H1 (cell line): ENCODE measurements around the gene MAN1A2.

Experiments
- ATF2 ChIP-seq: IDR thresholded peaks from 2 replicates; pipeline ENCODE4 v1.6.1; 2012; ENCODE audit warnings: low read length, inconsistent platforms
- CREB1 ChIP-seq: IDR thresholded peaks from 2 replicates; pipeline ENCODE4 v1.6.1; 2012; ENCODE audit warnings: inconsistent platforms
- CTCF ChIP-seq, 3 experiments: IDR thresholded peaks; 1 replicate in 2 of 3; 2 replicates in 1 of 3; pipeline versions ENCODE4 v1.5.1 to v1.6.1; 2011; ENCODE audit warnings: low read length in 3 of 3, mild to moderate bottlenecking in 3 of 3, inconsistent platforms in 2 of 3, low read depth in 1 of 3, moderate library complexity in 1 of 3; ENCODE audit not compliant: insufficient read depth in 1 of 3; ENCODE audit errors: control extremely low read depth in 1 of 3
- EP300 ChIP-seq, 2 experiments: IDR thresholded peaks; 1 replicate in 1 of 2; 2 replicates in 1 of 2; pipeline ENCODE4 v1.6.1; 2011 to 2012; ENCODE audit warnings: low read depth in 2 of 2, low read length in 2 of 2, mild to moderate bottlenecking in 2 of 2, borderline replicate concordance in 1 of 2, inconsistent platforms in 1 of 2, moderate library complexity in 1 of 2
- EZH2 ChIP-seq: fragments of 200-600 bp; sonication (generic); IDR thresholded peaks from 2 replicates; pipeline ENCODE4 v1.7.1; 2012; ENCODE audit warnings: low read depth, mild to moderate bottlenecking, moderate library complexity, low read length, inconsistent platforms; ENCODE audit not compliant: severe bottlenecking
- MAX ChIP-seq: IDR thresholded peaks from 2 replicates; pipeline ENCODE4 v1.6.1; 2012; ENCODE audit warnings: inconsistent platforms
- RFX5 ChIP-seq: IDR thresholded peaks from 2 replicates; pipeline ENCODE4 v1.6.1; 2011; ENCODE audit warnings: low read depth, low read length, improper control_type of control experiment, borderline replicate concordance
- SP1 ChIP-seq: IDR thresholded peaks from 2 replicates; pipeline ENCODE4 v1.6.1; 2011; ENCODE audit warnings: low read depth, low read length
- TAF1 ChIP-seq: IDR thresholded peaks from 2 replicates; pipeline ENCODE4 v1.6.1; 2011; ENCODE audit warnings: mild to moderate bottlenecking, low read depth, low read length
- TAF7 ChIP-seq: optimal IDR thresholded peaks from 2 replicates; pipeline ENCODE3; 2011; ENCODE audit warnings: low read depth, mild to moderate bottlenecking, inconsistent platforms, low read length, moderate library complexity, borderline replicate concordance
- YY1 ChIP-seq: IDR thresholded peaks from 2 replicates; pipeline ENCODE4 v1.6.1; 2011; ENCODE audit warnings: low read depth, mild to moderate bottlenecking, low read length
- ZNF274 ChIP-seq: IDR thresholded peaks from 2 replicates; pipeline ENCODE4 v1.7.0; 2012; ENCODE audit warnings: low read length, borderline replicate concordance; ENCODE audit errors: extremely low read depth

GRCh38 chr1:117566556-117566955, 199.3 kb downstream of the MAN1A2 start:
- TF ChIP-seq ZNF274 (no peak), TAF7 (no peak), MAX (no peak), CTCF (IDR thresholded peaks at IDR 0.05; ENCODE audit: control extremely low read depth in 1 of 3, insufficient read depth in 1 of 3, low read depth in 1 of 3, low read length in 3 of 3) (no peak), EZH2 (no peak), ATF2 (no peak), RFX5 (no peak), EP300 (IDR thresholded peaks at IDR 0.05; ENCODE audit: borderline replicate concordance in 1 of 2, low read depth in 2 of 2, low read length in 2 of 2) (no peak), YY1 (no peak), SP1 (no peak), TAF1 (no peak), CREB1 (no peak)
